A549 (cell line): Measurements from ENCODE around the gene C4BPB. TPM values are rescaled to one million over a fixed set of nuclear protein-coding genes. Genes with fewer than 3 reads are reported as not detected.

ENCODE experiments used
- ATAC-seq, 2 experiments: fragments of 200-7000 bp in 1 of 2; fragments of >200 bp in 1 of 2; cut with Nextera tagmentation in 1 of 2; cut with Tn5 transposase in 1 of 2; 3 replicates each; pipeline versions ENCODE4 v1.8.0 to v1.9.1; 2018 to 2020; ENCODE audit warnings: mild to moderate bottlenecking in 1 of 2, moderate library complexity in 1 of 2
- CTCF ChIA-PET: fragments of 300-600 bp; sonication (Branson Sonifier 250); formaldehyde crosslinking; extraction: SDS; loops from one replicate; lab custom pipeline; 2021; ENCODE audit warnings: antibody characterized with exemption, inconsistent platforms; lab: Yijun Ruan, JAX
- POLR2A ChIA-PET: fragments of 350-600 bp; formaldehyde crosslinking; extraction: SDS; loops from one replicate; lab custom pipeline; 2021; ENCODE audit warnings: antibody characterized with exemption, inconsistent platforms; lab: Yijun Ruan, JAX
- DNase-seq, 2 experiments: peaks; one replicate each; pipeline versions ENCODE4 v3.0.0 to v3.0.0-alpha.2; 2011 to 2016; ENCODE audit warnings: low read depth in 1 of 2, low spot score in 1 of 2
- FAIRE-seq: peaks from 2 replicates; lab custom pipeline; 2011; peaks lifted over from hg19 to GRCh38; lab: Jason Lieb, UNC
- H3K27ac ChIP-seq, 2 experiments: fragments of >200 bp; sonication (Bioruptor Twin); formaldehyde crosslinking; 3 replicates each; pipeline ENCODE4 v1.5.1; 2016 to 2017
- H3K4me1 ChIP-seq: fragments of >200 bp; sonication (Bioruptor Twin); formaldehyde crosslinking; 3 replicates; pipeline ENCODE4 v1.6.1; 2016
- H3K4me2 ChIP-seq: fragments of >200 bp; sonication (Bioruptor Twin); formaldehyde crosslinking; 3 replicates; pipeline ENCODE4 v1.6.1; 2016
- H3K4me3 ChIP-seq: fragments of >200 bp; sonication (Bioruptor Twin); formaldehyde crosslinking; 3 replicates; pipeline ENCODE4 v1.5.1; 2016
- H3K9me3 ChIP-seq: fragments of >200 bp; sonication (Bioruptor Twin); formaldehyde crosslinking; 3 replicates; pipeline ENCODE4 v1.6.1; 2016
- CBX8 ChIP-seq: fragments of 200-600 bp; sonication (generic); IDR thresholded peaks from 2 replicates; pipeline ENCODE4 v1.6.1; 2016
- ESRRA ChIP-seq: fragments of 150-350 bp; IDR thresholded peaks from 2 replicates; pipeline ENCODE4 v1.6.1; 2014; ENCODE audit warnings: mild to moderate bottlenecking, low read length, borderline replicate concordance
- HDAC2 ChIP-seq: fragments of 200-600 bp; sonication (generic); IDR thresholded peaks from 2 replicates; pipeline ENCODE4 v1.6.1; 2016
- HOXB5 ChIP-seq: fragments of 250-450 bp; sonication (Bioruptor Pico); IDR thresholded peaks from 2 replicates; pipeline ENCODE4 v1.5.0; 2020; ENCODE audit warnings: mild to moderate bottlenecking, moderate library complexity
- MAZ ChIP-seq: fragments of 150-350 bp; IDR thresholded peaks from 2 replicates; pipeline ENCODE4 v1.6.1; 2014; ENCODE audit warnings: antibody characterized with exemption, low read depth, low read length, borderline replicate concordance
- MYC ChIP-seq: IDR thresholded peaks from 2 replicates; pipeline ENCODE4 v1.6.1; 2012; ENCODE audit warnings: mild to moderate bottlenecking, inconsistent platforms, low read length, improper control_type of control experiment, borderline replicate concordance
- POLR2AphosphoS2 ChIP-seq: conservative IDR thresholded peaks from 2 replicates; pipeline ENCODE4 v1.6.1; 2012; ENCODE audit warnings: low read length, improper control_type of control experiment, inconsistent platforms
- RAD21 ChIP-seq, 2 experiments: fragments of >200 bp in 1 of 2; sonication (Bioruptor Twin) in 1 of 2; formaldehyde crosslinking in 1 of 2; IDR thresholded peaks in 1 of 2; conservative IDR thresholded peaks in 1 of 2; 2 replicates in 1 of 2; 3 replicates in 1 of 2; pipeline ENCODE4 v1.6.1; 2012 to 2018; ENCODE audit warnings: inconsistent platforms in 1 of 2
- RCOR1 ChIP-seq: fragments of 150-350 bp; IDR thresholded peaks from 2 replicates; pipeline ENCODE4 v1.6.1; 2014; ENCODE audit warnings: antibody characterized with exemption, low read length, low read depth
- RNF2 ChIP-seq: fragments of 200-600 bp; sonication (generic); IDR thresholded peaks from 2 replicates; pipeline ENCODE4 v1.6.1; 2016; ENCODE audit warnings: low read depth, mild to moderate bottlenecking, antibody characterized with exemption, moderate library complexity, borderline replicate concordance
- ZC3H11A ChIP-seq: fragments of 450-650 bp; IDR thresholded peaks from 2 replicates; pipeline ENCODE4 v1.6.1; 2014; ENCODE audit warnings: antibody characterized with exemption, mild to moderate bottlenecking
- ZFP36 ChIP-seq: fragments of 450-650 bp; IDR thresholded peaks from 2 replicates; pipeline ENCODE4 v1.6.1; 2014; ENCODE audit warnings: borderline replicate concordance; ENCODE audit not compliant: partially characterized antibody
- ZNF302 ChIP-seq: fragments of 250-450 bp; sonication (Bioruptor Pico); IDR thresholded peaks from 2 replicates; pipeline ENCODE4 v1.9.0; 2021; ENCODE audit warnings: inconsistent platforms, mild to moderate bottlenecking, moderate library complexity
- ZSCAN20 ChIP-seq: fragments of 250-450 bp; sonication (Bioruptor Pico); IDR thresholded peaks from 2 replicates; pipeline ENCODE4 v1.8.0; 2022; ENCODE audit warnings: mild to moderate bottlenecking, moderate library complexity
- WGBS: methylation state at CpG from one replicate; pipeline ENCODE4 v1.1.6; 2017; ENCODE audit errors: missing lambda C conversion rate; 5-methylcytosine and 5-hydroxymethylcytosine counted together
- polyA plus RNA-seq, 4 experiments: library from polyadenylated mRNA; depleted of rRNA in 3 of 4; stranded (reverse); fragments of >200 nt; fragmentation: RNase III in 1 of 4; extraction: RNeasy Plus Mini Kit Qiagen cat#74134 plus additional on column Dnase treatment in 1 of 4; gene quantifications; 2 replicates in 3 of 4; 3 replicates in 1 of 4; pipeline ENCODE4 v1.2.3, GENCODE V29; 2011 to 2017
- TF ChIP-seq, protein P1 (sequence below): IDR thresholded peaks from 2 replicates; pipeline ENCODE4 v1.6.1; 2012
- TF ChIP-seq, protein P2 (sequence below): IDR thresholded peaks from 2 replicates; pipeline ENCODE4 v1.6.1; 2012
- TF ChIP-seq, protein P3 (sequence below): fragments of >200 bp; sonication (Bioruptor Twin); formaldehyde crosslinking; IDR thresholded peaks from 3 replicates; pipeline ENCODE4 v1.5.1; 2016
- TF ChIP-seq, protein P4 (sequence below): fragments of 250-450 bp; sonication (Bioruptor Pico); IDR thresholded peaks from 2 replicates; pipeline ENCODE4 v1.5.0; 2020; ENCODE audit warnings: low read depth, mild to moderate bottlenecking, moderate library complexity
- TF ChIP-seq, protein P5 (sequence below): fragments of 200-600 bp; sonication (generic); IDR thresholded peaks from 2 replicates; pipeline ENCODE4 v1.6.1; 2016; ENCODE audit warnings: antibody characterized with exemption, mild to moderate bottlenecking, moderate library complexity
- TF ChIP-seq, protein P6 (sequence below): fragments of 450-650 bp; IDR thresholded peaks from 2 replicates; pipeline ENCODE4 v1.6.1; 2014; ENCODE audit warnings: antibody characterized with exemption

The C4BPB gene
- polyA plus RNA-seq, 2 of the 4 experiments (the other 2 are of a cell fraction) = 0.74 to 5.1 TPM

DNA sequence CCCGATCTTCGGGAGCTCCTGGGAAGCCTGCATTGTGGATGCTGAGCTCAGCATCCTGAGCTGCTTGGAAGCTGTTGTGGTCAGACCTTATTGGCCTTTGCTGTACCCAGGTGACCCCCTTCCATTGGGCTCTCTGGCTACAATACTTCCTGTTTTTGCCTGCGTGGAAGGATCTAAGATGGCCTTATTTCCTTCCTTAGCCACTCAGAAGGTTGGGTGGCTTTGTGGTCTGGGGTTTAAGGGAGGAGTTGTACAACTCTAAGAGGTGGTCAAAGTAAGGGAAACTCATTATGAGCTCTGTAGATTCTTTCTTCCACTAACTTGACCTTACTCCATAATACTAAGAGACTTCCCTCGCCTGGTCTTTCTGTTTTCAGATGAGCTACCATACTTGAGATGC lies 17.8 kb upstream of the C4BPB start:
- CTCF ChIA-PET = interaction anchor here (0.7 to 2.9 kb wide), 7 partner anchors 9 to 88 kb away, joined by 3 to 11 read pairs (median 4); partner anchors contain the start of gene PFKFB2
- POLR2A ChIA-PET = no interaction called here
- no peak for TF ChIP-seq HDAC2
- TF ChIP-seq, protein P1, sequence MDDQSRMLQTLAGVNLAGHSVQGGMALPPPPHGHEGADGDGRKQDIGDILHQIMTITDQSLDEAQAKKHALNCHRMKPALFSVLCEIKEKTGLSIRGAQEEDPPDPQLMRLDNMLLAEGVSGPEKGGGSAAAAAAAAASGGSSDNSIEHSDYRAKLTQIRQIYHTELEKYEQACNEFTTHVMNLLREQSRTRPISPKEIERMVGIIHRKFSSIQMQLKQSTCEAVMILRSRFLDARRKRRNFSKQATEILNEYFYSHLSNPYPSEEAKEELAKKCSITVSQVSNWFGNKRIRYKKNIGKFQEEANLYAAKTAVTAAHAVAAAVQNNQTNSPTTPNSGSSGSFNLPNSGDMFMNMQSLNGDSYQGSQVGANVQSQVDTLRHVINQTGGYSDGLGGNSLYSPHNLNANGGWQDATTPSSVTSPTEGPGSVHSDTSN = no peak
- no peak for TF ChIP-seq ZNF302
- no peak for TF ChIP-seq MAZ
- TF ChIP-seq ZSCAN20 (CRISPR knock-in tag) = no peak
- TF ChIP-seq POLR2AphosphoS2 = no peak
- TF ChIP-seq, protein P2, sequence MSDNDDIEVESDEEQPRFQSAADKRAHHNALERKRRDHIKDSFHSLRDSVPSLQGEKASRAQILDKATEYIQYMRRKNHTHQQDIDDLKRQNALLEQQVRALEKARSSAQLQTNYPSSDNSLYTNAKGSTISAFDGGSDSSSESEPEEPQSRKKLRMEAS = no peak
- no peak for TF ChIP-seq RNF2
- TF ChIP-seq ZFP36 = no peak
- TF ChIP-seq MYC = no peak
- TF ChIP-seq, protein P3, sequence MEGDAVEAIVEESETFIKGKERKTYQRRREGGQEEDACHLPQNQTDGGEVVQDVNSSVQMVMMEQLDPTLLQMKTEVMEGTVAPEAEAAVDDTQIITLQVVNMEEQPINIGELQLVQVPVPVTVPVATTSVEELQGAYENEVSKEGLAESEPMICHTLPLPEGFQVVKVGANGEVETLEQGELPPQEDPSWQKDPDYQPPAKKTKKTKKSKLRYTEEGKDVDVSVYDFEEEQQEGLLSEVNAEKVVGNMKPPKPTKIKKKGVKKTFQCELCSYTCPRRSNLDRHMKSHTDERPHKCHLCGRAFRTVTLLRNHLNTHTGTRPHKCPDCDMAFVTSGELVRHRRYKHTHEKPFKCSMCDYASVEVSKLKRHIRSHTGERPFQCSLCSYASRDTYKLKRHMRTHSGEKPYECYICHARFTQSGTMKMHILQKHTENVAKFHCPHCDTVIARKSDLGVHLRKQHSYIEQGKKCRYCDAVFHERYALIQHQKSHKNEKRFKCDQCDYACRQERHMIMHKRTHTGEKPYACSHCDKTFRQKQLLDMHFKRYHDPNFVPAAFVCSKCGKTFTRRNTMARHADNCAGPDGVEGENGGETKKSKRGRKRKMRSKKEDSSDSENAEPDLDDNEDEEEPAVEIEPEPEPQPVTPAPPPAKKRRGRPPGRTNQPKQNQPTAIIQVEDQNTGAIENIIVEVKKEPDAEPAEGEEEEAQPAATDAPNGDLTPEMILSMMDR = no peak
- no peak for TF ChIP-seq RCOR1
- TF ChIP-seq, protein P4, sequence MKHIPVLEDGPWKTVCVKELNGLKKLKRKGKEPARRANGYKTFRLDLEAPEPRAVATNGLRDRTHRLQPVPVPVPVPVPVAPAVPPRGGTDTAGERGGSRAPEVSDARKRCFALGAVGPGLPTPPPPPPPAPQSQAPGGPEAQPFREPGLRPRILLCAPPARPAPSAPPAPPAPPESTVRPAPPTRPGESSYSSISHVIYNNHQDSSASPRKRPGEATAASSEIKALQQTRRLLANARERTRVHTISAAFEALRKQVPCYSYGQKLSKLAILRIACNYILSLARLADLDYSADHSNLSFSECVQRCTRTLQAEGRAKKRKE (CRISPR knock-in tag) = no peak
- TF ChIP-seq ZC3H11A = no peak
- TF ChIP-seq, protein P5, sequence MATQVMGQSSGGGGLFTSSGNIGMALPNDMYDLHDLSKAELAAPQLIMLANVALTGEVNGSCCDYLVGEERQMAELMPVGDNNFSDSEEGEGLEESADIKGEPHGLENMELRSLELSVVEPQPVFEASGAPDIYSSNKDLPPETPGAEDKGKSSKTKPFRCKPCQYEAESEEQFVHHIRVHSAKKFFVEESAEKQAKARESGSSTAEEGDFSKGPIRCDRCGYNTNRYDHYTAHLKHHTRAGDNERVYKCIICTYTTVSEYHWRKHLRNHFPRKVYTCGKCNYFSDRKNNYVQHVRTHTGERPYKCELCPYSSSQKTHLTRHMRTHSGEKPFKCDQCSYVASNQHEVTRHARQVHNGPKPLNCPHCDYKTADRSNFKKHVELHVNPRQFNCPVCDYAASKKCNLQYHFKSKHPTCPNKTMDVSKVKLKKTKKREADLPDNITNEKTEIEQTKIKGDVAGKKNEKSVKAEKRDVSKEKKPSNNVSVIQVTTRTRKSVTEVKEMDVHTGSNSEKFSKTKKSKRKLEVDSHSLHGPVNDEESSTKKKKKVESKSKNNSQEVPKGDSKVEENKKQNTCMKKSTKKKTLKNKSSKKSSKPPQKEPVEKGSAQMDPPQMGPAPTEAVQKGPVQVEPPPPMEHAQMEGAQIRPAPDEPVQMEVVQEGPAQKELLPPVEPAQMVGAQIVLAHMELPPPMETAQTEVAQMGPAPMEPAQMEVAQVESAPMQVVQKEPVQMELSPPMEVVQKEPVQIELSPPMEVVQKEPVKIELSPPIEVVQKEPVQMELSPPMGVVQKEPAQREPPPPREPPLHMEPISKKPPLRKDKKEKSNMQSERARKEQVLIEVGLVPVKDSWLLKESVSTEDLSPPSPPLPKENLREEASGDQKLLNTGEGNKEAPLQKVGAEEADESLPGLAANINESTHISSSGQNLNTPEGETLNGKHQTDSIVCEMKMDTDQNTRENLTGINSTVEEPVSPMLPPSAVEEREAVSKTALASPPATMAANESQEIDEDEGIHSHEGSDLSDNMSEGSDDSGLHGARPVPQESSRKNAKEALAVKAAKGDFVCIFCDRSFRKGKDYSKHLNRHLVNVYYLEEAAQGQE = no peak
- no peak for TF ChIP-seq HOXB5 (CRISPR knock-in tag)
- no peak for TF ChIP-seq CBX8
- TF ChIP-seq, protein P6, sequence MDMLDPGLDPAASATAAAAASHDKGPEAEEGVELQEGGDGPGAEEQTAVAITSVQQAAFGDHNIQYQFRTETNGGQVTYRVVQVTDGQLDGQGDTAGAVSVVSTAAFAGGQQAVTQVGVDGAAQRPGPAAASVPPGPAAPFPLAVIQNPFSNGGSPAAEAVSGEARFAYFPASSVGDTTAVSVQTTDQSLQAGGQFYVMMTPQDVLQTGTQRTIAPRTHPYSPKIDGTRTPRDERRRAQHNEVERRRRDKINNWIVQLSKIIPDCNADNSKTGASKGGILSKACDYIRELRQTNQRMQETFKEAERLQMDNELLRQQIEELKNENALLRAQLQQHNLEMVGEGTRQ = no peak
- no peak for TF ChIP-seq ESRRA
- TF ChIP-seq RAD21 (conservative IDR thresholded peaks at IDR 0.05 in 1 of 2, IDR thresholded peaks at IDR 0.05 in 1 of 2) = no peak
- TF ChIP-seq, all 56 proteins: peak for 0
- peaks cover 10% of the 10 kb centered on the region for H3K4me1 ChIP-seq
- ATAC-seq = no peak
- FAIRE-seq = no peak
- no peak overlapping the region for H3K4me3 ChIP-seq
- H3K4me2 ChIP-seq = no peak overlapping the region
- 81% methylated on average over 4 of the region's 4 CpGs for WGBS
- no peak overlapping the region for H3K27ac ChIP-seq
- H3K9me3 ChIP-seq = no peaks in the 10 kb centered on the region
- no peak for DNase-seq
